Calu3 (cell line): ENCODE results near the gene NQO1. TPM values are rescaled to one million over a fixed set of nuclear protein-coding genes. Genes with fewer than 3 reads are reported as not detected.

ENCODE experiments used
- BruUV-seq: library from RNA; stranded (reverse); fragments of 400-500 nt; replicated peaks from 2 replicates; lab custom pipeline; 2021; lab: Mats Ljungman, UMichigan
- CTCF ChIA-PET: fragments of 300-600 bp; sonication (Branson Sonifier 250); formaldehyde crosslinking; loops from one replicate; lab custom pipeline; 2022; ENCODE audit warnings: antibody characterized with exemption; lab: Charles Lee
- DNase-seq: peaks from one replicate; pipeline ENCODE4 v3.0.0; 2022
- H3K27ac Mint-ChIP-seq: one replicate; pipeline ENCODE4 v1.8.0; 2022; ENCODE audit warnings: mixed read lengths; ENCODE audit not compliant: unreplicated experiment
- H3K27me3 Mint-ChIP-seq: one replicate; pipeline ENCODE4 v1.8.0; 2022; ENCODE audit warnings: mixed read lengths; ENCODE audit not compliant: unreplicated experiment
- H3K36me3 Mint-ChIP-seq: one replicate; pipeline ENCODE4 v1.8.0; 2022; ENCODE audit warnings: mild to moderate bottlenecking, moderate library complexity, mixed read lengths; ENCODE audit not compliant: insufficient read depth, unreplicated experiment
- H3K4me1 Mint-ChIP-seq: one replicate; pipeline ENCODE4 v1.8.0; 2022; ENCODE audit warnings: mild to moderate bottlenecking, low read depth, mixed read lengths; ENCODE audit not compliant: unreplicated experiment
- H3K4me3 Mint-ChIP-seq: one replicate; pipeline ENCODE4 v1.8.0; 2022; ENCODE audit warnings: mild to moderate bottlenecking, low read depth, moderate library complexity, mixed read lengths; ENCODE audit not compliant: unreplicated experiment
- H3K9me3 Mint-ChIP-seq: one replicate; pipeline ENCODE4 v1.8.0; 2022; ENCODE audit warnings: low read depth, mixed read lengths; ENCODE audit not compliant: unreplicated experiment
- CTCF ChIP-seq: fragments of 200-600 bp; IDR thresholded peaks from one replicate; pipeline ENCODE4 v1.8.0; 2022; ENCODE audit warnings: antibody characterized with exemption; ENCODE audit not compliant: unreplicated experiment
- intact Hi-C: fragments of 100-400 bp; cut with micrococcal nuclease; formaldehyde crosslinking; loops from one replicate; pipeline ENCODE4 v1.10.0; 2022; ENCODE audit not compliant: unreplicated experiment
- total RNA-seq: library from RNA; stranded (reverse); gene quantifications from 2 replicates; pipeline ENCODE4 v1.2.3, GENCODE V29; 2022

The NQO1 gene
- total RNA-seq, 1 experiment from 2014 or later, result 365 TPM

GRCh38 chr16:69701866-69702265 lies 24.5 kb downstream of the NQO1 start:
- no peak for TF ChIP-seq CTCF
- DNase-seq, result no peak
- Mint-ChIP-seq H3K9me3 (no peaks in the 10 kb centered on the region), H3K27me3 (no peaks in the 10 kb centered on the region), H3K4me1 (peaks cover 6% of the 10 kb centered on the region), H3K4me3 (no peak overlapping the region), H3K36me3 (peaks cover 41% of the 10 kb centered on the region), H3K27ac (no peak overlapping the region)
- no TSS peak for BruUV-seq
- intact Hi-C loops, result no loop called here
- CTCF ChIA-PET, result no interaction called here

- H3K4me1 Mint-ChIP-seq, result peaks cover 2% of the 10 kb centered on the region
- intact Hi-C loops, result no loop called here
- CTCF ChIA-PET, result no interaction called here
- DNase-seq, result no peak
- no peaks in the 10 kb centered on the region for H3K9me3 Mint-ChIP-seq
- peaks cover 37% of the 10 kb centered on the region for H3K36me3 Mint-ChIP-seq
- BruUV-seq, result no TSS peak
- TF ChIP-seq CTCF, result no peak
- H3K27ac Mint-ChIP-seq, result no peak overlapping the region
- H3K4me3 Mint-ChIP-seq, result no peak overlapping the region
- no peaks in the 10 kb centered on the region for H3K27me3 Mint-ChIP-seq
Measured at GRCh38 chr16:69701452-69701851, 24.9 kb downstream of the NQO1 start.

- Mint-ChIP-seq H3K27me3 (no peaks in the 10 kb centered on the region), H3K9me3 (no peaks in the 10 kb centered on the region), H3K36me3 (peaks cover 39% of the 10 kb centered on the region), H3K4me1 (no peaks in the 10 kb centered on the region), H3K27ac (peak overlapping the region; percentile 15), H3K4me3 (no peak overlapping the region)
- DNase-seq, result no peak
- CTCF ChIA-PET, result interaction anchor here (0.8 kb wide), 1 partner anchor 55 kb away, joined by 8 read pairs; the partner anchor contains the start of gene NOB1
- no TSS peak for BruUV-seq
- intact Hi-C loops, result no loop called here
- TF ChIP-seq CTCF, result no peak
Measured at GRCh38 chr16:69699915-69700314, 26.4 kb downstream of the NQO1 start.

- intact Hi-C loops, result no loop called here
Measured at GRCh38 chr16:69698404-69698803, 28.0 kb downstream of the NQO1 start.

More at GRCh38 chr16:69698404-69698803, 28.0 kb downstream of the NQO1 start:
- no peak for TF ChIP-seq CTCF
- CTCF ChIA-PET, result no interaction called here
- Mint-ChIP-seq H3K36me3 (peaks cover 34% of the 10 kb centered on the region), H3K4me3 (no peak overlapping the region), H3K4me1 (no peaks in the 10 kb centered on the region), H3K9me3 (no peaks in the 10 kb centered on the region), H3K27ac (no peak overlapping the region), H3K27me3 (no peaks in the 10 kb centered on the region)
- BruUV-seq, result no TSS peak
- no peak for DNase-seq
